K562 (cell line): Measurements from ENCODE around the gene CALHM3. TPM values are rescaled to one million over a fixed set of nuclear protein-coding genes. Genes with fewer than 3 reads are reported as not detected.

Experiments used
- PTRF ChIP-seq: fragments of 450-650 bp; IDR thresholded peaks from 2 replicates; pipeline ENCODE4 v1.6.1; 2016; ENCODE audit warnings: mild to moderate bottlenecking, missing genetic modification characterization, missing compliant biosample characterization
- ZBTB49 ChIP-seq: sonication (generic); formaldehyde crosslinking; IDR thresholded peaks from 2 replicates; pipeline ENCODE4 v1.8.0; 2022; ENCODE audit warnings: missing genetic modification reagents, mild to moderate bottlenecking, borderline replicate concordance
- ZNF23 ChIP-seq: fragments of 250-450 bp; sonication (Bioruptor Pico); IDR thresholded peaks from 2 replicates; pipeline ENCODE4 v1.4.0; 2020; ENCODE audit warnings: mild to moderate bottlenecking
- ZNF232 ChIP-seq: sonication (generic); formaldehyde crosslinking; IDR thresholded peaks from 2 replicates; pipeline ENCODE4 v1.8.0; 2022; ENCODE audit warnings: mild to moderate bottlenecking, missing genetic modification reagents
- ZNF592 ChIP-seq: fragments of 450-650 bp; IDR thresholded peaks from 2 replicates; pipeline ENCODE4 v1.6.1; 2017; ENCODE audit warnings: antibody characterized with exemption, mild to moderate bottlenecking
- ZNF76 ChIP-seq: fragments of 250-450 bp; sonication (Bioruptor Pico); IDR thresholded peaks from 2 replicates; pipeline ENCODE4 v1.4.0; 2020; ENCODE audit warnings: mild to moderate bottlenecking, moderate library complexity, borderline replicate concordance
- polyA plus RNA-seq, 8 experiments: library from polyadenylated mRNA; depleted of rRNA in 4 of 8; stranded (reverse) in 5 of 8; unstranded in 3 of 8; fragments of >200 nt; fragmentation: Nextera tagmentation in 2 of 8; fragmentation: Illumina TruSeq in 1 of 8; extraction: Ambion mirVana in 2 of 8; extraction: Trizol in 1 of 8; gene quantifications; 2 replicates each; pipeline versions ENCODE4 v1.2.1 to v1.2.3, GENCODE V29; 2011 to 2014; ENCODE audit warnings: inconsistent platforms in 1 of 8, missing spikeins in 1 of 8
- total RNA-seq, 7 experiments: library from RNA; depleted of rRNA in 6 of 7; stranded (reverse); fragments of >200 nt in 6 of 7; fragmentation: Illumina TruSeq in 2 of 7; extraction: Trizol in 2 of 7; gene quantifications; 2 replicates each; pipeline versions ENCODE4 v1.2.1 to v1.2.3, GENCODE V29; 2011 to 2021; ENCODE audit warnings: low replicate concordance in 1 of 7

Gene CALHM3
- total and polyA plus RNA-seq, 9 of the 15 experiments (the other 6 are each of a cell fraction or from before 2014, with no cell fraction given), result not detected

- TF ChIP-seq ZBTB49 (CRISPR knock-in tag) (no peak), ZNF592 (no peak), ZNF76 (CRISPR knock-in tag) (no peak), ZNF232 (no peak), ZNF23 (CRISPR knock-in tag) (no peak), PTRF (tag) (no peak)
Measured at GRCh38 chr10:103433858-103434257, 45.2 kb downstream of the CALHM3 start (continued).
